ENCODE results near the gene MPO.

DNA sequence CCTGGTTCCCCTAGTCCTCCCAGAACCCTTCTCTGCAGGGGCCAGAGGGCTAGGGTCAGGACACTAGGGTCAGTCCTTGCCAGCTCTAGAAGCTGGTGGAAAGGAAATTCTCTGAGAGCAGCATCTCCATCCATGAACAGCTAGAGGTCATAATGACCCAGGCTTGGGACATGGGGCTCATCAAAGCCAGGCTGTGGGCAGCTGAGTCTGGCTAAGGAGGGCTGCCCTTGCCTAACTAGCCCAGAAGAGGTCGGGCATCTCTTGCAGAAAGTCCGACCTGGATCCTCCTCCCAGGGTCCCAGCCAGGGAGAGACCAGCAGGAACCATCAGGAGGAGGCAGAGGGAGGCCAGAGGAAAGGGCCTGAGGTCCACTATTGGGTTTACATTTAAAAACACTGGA is 4.3 kb downstream of the MPO start:
- TF ChIP-seq, protein P1, sequence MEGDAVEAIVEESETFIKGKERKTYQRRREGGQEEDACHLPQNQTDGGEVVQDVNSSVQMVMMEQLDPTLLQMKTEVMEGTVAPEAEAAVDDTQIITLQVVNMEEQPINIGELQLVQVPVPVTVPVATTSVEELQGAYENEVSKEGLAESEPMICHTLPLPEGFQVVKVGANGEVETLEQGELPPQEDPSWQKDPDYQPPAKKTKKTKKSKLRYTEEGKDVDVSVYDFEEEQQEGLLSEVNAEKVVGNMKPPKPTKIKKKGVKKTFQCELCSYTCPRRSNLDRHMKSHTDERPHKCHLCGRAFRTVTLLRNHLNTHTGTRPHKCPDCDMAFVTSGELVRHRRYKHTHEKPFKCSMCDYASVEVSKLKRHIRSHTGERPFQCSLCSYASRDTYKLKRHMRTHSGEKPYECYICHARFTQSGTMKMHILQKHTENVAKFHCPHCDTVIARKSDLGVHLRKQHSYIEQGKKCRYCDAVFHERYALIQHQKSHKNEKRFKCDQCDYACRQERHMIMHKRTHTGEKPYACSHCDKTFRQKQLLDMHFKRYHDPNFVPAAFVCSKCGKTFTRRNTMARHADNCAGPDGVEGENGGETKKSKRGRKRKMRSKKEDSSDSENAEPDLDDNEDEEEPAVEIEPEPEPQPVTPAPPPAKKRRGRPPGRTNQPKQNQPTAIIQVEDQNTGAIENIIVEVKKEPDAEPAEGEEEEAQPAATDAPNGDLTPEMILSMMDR (IDR thresholded peaks at IDR 0.05), result no peak
- no peak for TF ChIP-seq POLR2A (IDR thresholded peaks at IDR 0.05)

Data from thyroid gland (tissue), 4 donors.